Activated T-cell treated with anti-CD3 and anti-CD28 coated beads, Interleukin-2, amount 50 U/mL, for 1 hour (primary cell): ENCODE measurements around the gene PIK3C2B.
A peak's percentile ranks its signal among the peaks of the same experiment; 100 is the strongest.
"Not testable (repeated sequence)": the region's sequence is repeated elsewhere in the genome, so short reads cannot be mapped to it uniquely, and the experiment has no call there.

Source experiments
- DNase-seq: peaks from one replicate; pipeline ENCODE4 v3.0.0-alpha.2; 2020

The PIK3C2B gene

GRCh38 chr1:204507317-204508105 is 12.9 kb upstream of the PIK3C2B start:
- no peak for DNase-seq

GRCh38 chr1:204506969-204507316 is 12.3 kb upstream of the PIK3C2B start:
- DNase-seq, result peak; percentile 81

- peak; percentile 61 for DNase-seq
These were observed 11.8 kb upstream of the PIK3C2B start for GRCh38 chr1:204506201-204506968.

GRCh38 chr1:204505674-204506200 is 11.1 kb upstream of the PIK3C2B start:
- no peak for DNase-seq

- DNase-seq, result no peak
These were observed 9.4 kb upstream of the PIK3C2B start for GRCh38 chr1:204503913-204504519.

GRCh38 chr1:204503122-204503912 is 8.7 kb upstream of the PIK3C2B start:
- no peak for DNase-seq

- DNase-seq, result no peak
These were observed 7.6 kb upstream of the PIK3C2B start for GRCh38 chr1:204502241-204502640.

- DNase-seq, result no peak
These were observed 5.2 kb upstream of the PIK3C2B start for GRCh38 chr1:204499511-204500468.

- DNase-seq, result no peak
These were observed 4.4 kb upstream of the PIK3C2B start for GRCh38 chr1:204498981-204499380.

- no peak for DNase-seq
These were observed 1.2 kb upstream of the PIK3C2B start for GRCh38 chr1:204495777-204496176.

GRCh38 chr1:204495078-204495753 is 611 bp upstream of the PIK3C2B start:
- no peak for DNase-seq

GRCh38 chr1:204493984-204494280 is 673 bp downstream of the PIK3C2B start:
- DNase-seq, result no peak

- DNase-seq, result peak; percentile 43
These were observed 1.2 kb downstream of the PIK3C2B start for GRCh38 chr1:204493145-204493983.

- no peak for DNase-seq
These were observed 3.0 kb downstream of the PIK3C2B start for GRCh38 chr1:204491655-204492054.

- no peak for DNase-seq
These were observed 7.4 kb downstream of the PIK3C2B start for GRCh38 chr1:204487256-204487615.

- not testable (repeated sequence) for DNase-seq
These were observed 7.9 kb downstream of the PIK3C2B start for GRCh38 chr1:204486513-204487255.

GRCh38 chr1:204483791-204484190 is 10.8 kb downstream of the PIK3C2B start:
- DNase-seq, result no peak

- no peak for DNase-seq
These were observed 14.1 kb downstream of the PIK3C2B start for GRCh38 chr1:204480515-204480914.

- no peak for DNase-seq
These were observed 15.0 kb downstream of the PIK3C2B start for GRCh38 chr1:204479387-204480136.
